GM04504 (cell line): ENCODE results near the gene ERCC3.
"Not testable (repeated sequence)": the region's sequence is repeated elsewhere in the genome, so short reads cannot be mapped to it uniquely, and the experiment has no call there.

Experiments used
- DNase-seq: peaks from one replicate; pipeline ENCODE4 v3.0.0-alpha.2; 2012; ENCODE audit warnings: low read depth

The ERCC3 gene

GRCh38 chr2:127278959-127279358, 15.0 kb downstream of the ERCC3 start:
- no peak for DNase-seq

GRCh38 chr2:127277028-127277427, 16.9 kb downstream of the ERCC3 start:
- DNase-seq = no peak

- DNase-seq = no peak
These were observed 18.2 kb downstream of the ERCC3 start for GRCh38 chr2:127275789-127276188.

- no peak for DNase-seq
These were observed 18.6 kb downstream of the ERCC3 start for GRCh38 chr2:127275356-127275755.

- no peak for DNase-seq
These were observed 23.3 kb downstream of the ERCC3 start for GRCh38 chr2:127270663-127271062.

GRCh38 chr2:127261804-127262406, 32.0 kb downstream of the ERCC3 start:
- DNase-seq = no peak

GRCh38 chr2:127259355-127259754, 34.6 kb downstream of the ERCC3 start:
- DNase-seq = no peak

- DNase-seq = no peak
These were observed 37.1 kb downstream of the ERCC3 start for GRCh38 chr2:127256866-127257265.

GRCh38 chr2:127256381-127256780, 37.6 kb downstream of the ERCC3 start:
- DNase-seq = no peak

- no peak for DNase-seq
These were observed 38.2 kb downstream of the ERCC3 start for GRCh38 chr2:127255721-127256120.

- no peak for DNase-seq
These were observed 38.8 kb downstream of the ERCC3 start for GRCh38 chr2:127255146-127255545.

GRCh38 chr2:127254386-127254981, 39.5 kb downstream of the ERCC3 start:
- peak; percentile 4 for DNase-seq

- DNase-seq = not testable (repeated sequence)
These were observed 52.8 kb downstream of the ERCC3 start for GRCh38 chr2:127241184-127241583.

GRCh38 chr2:127239395-127239794, 54.5 kb downstream of the ERCC3 start:
- no peak for DNase-seq

GRCh38 chr2:127237768-127238167, 56.2 kb downstream of the ERCC3 start:
- DNase-seq = not testable (repeated sequence)

- no peak for DNase-seq
These were observed 58.8 kb downstream of the ERCC3 start for GRCh38 chr2:127235082-127235702.

GRCh38 chr2:127233710-127234109, 60.2 kb downstream of the ERCC3 start:
- DNase-seq = no peak

- no peak for DNase-seq
These were observed 62.6 kb downstream of the ERCC3 start for GRCh38 chr2:127231130-127231865.

- no peak for DNase-seq
These were observed 64.4 kb downstream of the ERCC3 start for GRCh38 chr2:127229555-127229954.

- DNase-seq = no peak
These were observed 65.8 kb downstream of the ERCC3 start for GRCh38 chr2:127228102-127228501.

GRCh38 chr2:127227264-127227660, 66.7 kb downstream of the ERCC3 start:
- DNase-seq = not testable (repeated sequence)

- DNase-seq = peak; percentile 63
These were observed 67.3 kb downstream of the ERCC3 start for GRCh38 chr2:127226520-127227263.
